ENCODE results near the gene ARFGAP1. TPM values are rescaled to one million over a fixed set of nuclear protein-coding genes. Genes with fewer than 3 reads are reported as not detected.

The ARFGAP1 gene
- total and polyA plus RNA-seq, 10 of the 15 experiments (the other 5 are each of a cell fraction or from before 2014, with no cell fraction given), result 0.45 to 79.9 (median 30.8) TPM

GRCh38 chr20:63292904-63293303 lies 20.3 kb downstream of the ARFGAP1 start, which contains the start of gene COL20A1:
Gene COL20A1, plus strand, starts transcription at chr20:63293186. Its CDS starts 1,922 bp downstream, at chr20:63295108.
- BruUV-seq (replicated peaks), result no TSS peak
- RAD21 ChIA-PET (ENCODE audit: unreplicated experiment), result no interaction called here
- H3K4me1 ChIP-seq (ENCODE audit: control insufficient read depth, insufficient read depth, low read length), result no peaks in the 10 kb centered on the region
- POLR2A ChIA-PET, result no interaction called here
- H3K4me3 ChIP-seq, result no peak within 1 kb of the TSS
- peaks cover 0 to 4% of the 10 kb centered on the region in 2 experiments; a peak in 2 of 4 replicates for H3K36me3 ChIP-seq (ENCODE audit: control insufficient read depth in 2 of 2, insufficient read depth in 2 of 2, low read length in 1 of 2)
- H3K9me3 ChIP-seq (replicated peaks; ENCODE audit: control insufficient read depth, insufficient read depth, low read length), result no peaks in the 10 kb centered on the region
- SMC1A ChIA-PET (ENCODE audit: uncharacterized antibody, unreplicated experiment), result no interaction called here
- CTCF ChIA-PET, result interaction anchor here (3.1 kb wide), 1 partner anchor 69 kb away, joined by 19 read pairs; no protein-coding TSS in a partner anchor
- no peak within 1 kb of the TSS for H3K9ac ChIP-seq (ENCODE audit: control insufficient read depth, insufficient read depth, low read length)
- no peaks in the 10 kb centered on the region for H4K20me1 ChIP-seq (ENCODE audit: control insufficient read depth, insufficient read depth)
- intact Hi-C loops (cut with micrococcal nuclease; ENCODE audit: unreplicated experiment), result no loop called here
- no peak for ATAC-seq
- no peak for TF ChIP-seq USF2 (IDR thresholded peaks at IDR 0.05; ENCODE audit: borderline replicate concordance, low read depth, low read length)
- no peak for TF ChIP-seq TCF12 (IDR thresholded peaks at IDR 0.05; ENCODE audit: low read depth, low read length)
- no peak for TF ChIP-seq SIN3A (IDR thresholded peaks at IDR 0.05; ENCODE audit: low read depth, low read length)
- TF ChIP-seq JUND (IDR thresholded peaks at IDR 0.05; ENCODE audit: low read depth, low read length), result no peak
- TF ChIP-seq NR2C1 (IDR thresholded peaks at IDR 0.05), result no peak
- no peak for TF ChIP-seq KLF5 (IDR thresholded peaks at IDR 0.05; ENCODE audit: partially characterized antibody)
- no peak for TF ChIP-seq REST (IDR thresholded peaks at IDR 0.05; ENCODE audit: low read depth, low read length)
- no peak for TF ChIP-seq CBX3 (IDR thresholded peaks at IDR 0.05; ENCODE audit: borderline replicate concordance, low read depth)
- TF ChIP-seq ZNF384 (IDR thresholded peaks at IDR 0.05; ENCODE audit: borderline replicate concordance, low read depth, low read length), result no peak
- TF ChIP-seq SREBF2 (IDR thresholded peaks at IDR 0.05; ENCODE audit: low read length), result no peak
- no peak for TF ChIP-seq ZNF207 (IDR thresholded peaks at IDR 0.05; ENCODE audit: borderline replicate concordance)
- TF ChIP-seq GATAD2B (conservative IDR thresholded peaks at IDR 0.05; ENCODE audit: low read depth), result no peak
- no peak for TF ChIP-seq IRF3 (IDR thresholded peaks at IDR 0.05)
- no peak for TF ChIP-seq KAT2A (conservative IDR thresholded peaks at IDR 0.05; ENCODE audit: control insufficient read depth, low read depth, low read length)
- no peak for TF ChIP-seq CBFB (IDR thresholded peaks at IDR 0.05; ENCODE audit: low read depth)
- TF ChIP-seq NKRF (conservative IDR thresholded peaks at IDR 0.05), result no peak
- TF ChIP-seq MLLT1 (IDR thresholded peaks at IDR 0.05), result no peak
- WGBS (ENCODE audit: insufficient coverage, insufficient replicate concordance, low lambda C conversion rate, missing lambda C conversion rate), result 0% methylated on average over 3 of the region's 7 CpGs
- H3K79me2 ChIP-seq (ENCODE audit: control insufficient read depth, insufficient read depth, low read length), result no peaks in the 10 kb centered on the region
- in situ Hi-C loops (cut with MboI), result no loop called here
- no peak within 1 kb of the TSS for H3K4me2 ChIP-seq (ENCODE audit: control insufficient read depth, insufficient read depth)
- FAIRE-seq, result no peak
- no peak for DNase-seq (ENCODE audit: low read depth, low spot score)
- no peak within 1 kb of the TSS for H3K27ac ChIP-seq (ENCODE audit: control insufficient read depth, insufficient read depth)
- H3K27me3 ChIP-seq (replicated peaks in 1 of 2; ENCODE audit: control insufficient read depth in 2 of 2, insufficient read depth in 2 of 2, low read length in 1 of 2), result no peaks in the 10 kb centered on the region; a peak in 1 of 4 replicates
- no peak within 1 kb of the TSS for H2AFZ ChIP-seq (ENCODE audit: control insufficient read depth, low read depth, low read length)

Data from GM12878 (cell line).